Posterior cingulate gyrus (tissue), 11 donors: ENCODE data around the gene LPGAT1.
"Not testable (repeated sequence)": the region's sequence is repeated elsewhere in the genome, so short reads cannot be mapped to it uniquely, and the experiment has no call there.

Experiments used
- DNase-seq, 10 donors: peaks; one replicate each; pipeline versions ENCODE4 v3.0.0 to v3.0.0-alpha.2; 2020 to 2021; ENCODE audit warnings: mixed read lengths in 3 of 10
- intact Hi-C: fragments of 100-400 bp; cut with DNase I; formaldehyde crosslinking; loops from one replicate; pipeline ENCODE4 v1.15.1; 2023

LPGAT1 gene

DNA sequence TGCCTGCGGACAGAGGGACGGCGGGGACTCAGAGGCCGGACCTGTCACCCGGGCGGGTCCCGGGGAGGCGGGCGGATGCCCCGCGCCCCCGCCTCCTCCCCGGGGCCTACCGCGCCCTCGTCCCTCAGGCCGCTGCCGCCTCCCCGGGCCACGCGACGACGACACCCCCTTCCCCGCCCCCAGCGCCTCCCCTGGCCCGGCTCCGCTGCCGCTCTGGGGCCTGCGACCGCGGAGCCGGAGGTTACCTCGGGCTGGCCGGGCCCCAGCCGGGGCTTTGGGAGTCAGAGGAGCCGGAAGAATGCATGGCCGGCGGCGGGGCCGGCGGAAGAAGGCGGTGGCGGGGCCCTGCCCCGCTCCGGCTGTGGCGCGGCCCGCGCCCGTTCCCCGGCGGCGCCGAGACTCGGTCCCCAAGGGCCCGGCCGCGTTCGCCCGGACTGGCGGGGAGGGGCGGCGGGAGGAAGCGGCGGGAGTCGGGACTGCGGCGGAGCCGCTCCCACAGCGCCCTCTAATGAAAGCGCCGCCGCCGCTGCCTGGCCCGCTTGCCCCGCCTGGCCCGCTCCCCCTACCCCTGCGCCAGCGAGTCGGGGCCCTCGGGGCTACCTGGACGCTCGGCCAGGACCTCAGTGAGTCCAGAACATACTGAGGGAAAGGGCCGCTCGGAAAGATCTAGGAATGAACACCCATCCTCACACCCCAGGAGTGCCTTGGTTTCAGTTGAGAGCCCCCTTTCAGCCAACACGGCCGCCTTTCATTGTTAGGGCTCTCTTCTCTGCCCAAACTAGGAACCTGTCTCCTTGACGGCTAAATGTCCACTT is at the start of gene LPGAT1:
Gene LPGAT1 (minus strand): TSS at position 436 of the 815 bp plus-strand sequence. CDS start 1,467 bp downstream, outside the sequence.
- intact Hi-C loops = loop anchor here (1.0 to 5.0 kb wide), 3 partner anchors 132 to 205 kb away; partner anchors contain the start of genes DTL and INTS7
- peak; percentile 75 to 97 (median 81) for DNase-seq

GRCh38 chr1:211879475-211879874 is 48.9 kb upstream of the LPGAT1 start:
- no peak for DNase-seq
- intact Hi-C loops = no loop called here

DNA sequence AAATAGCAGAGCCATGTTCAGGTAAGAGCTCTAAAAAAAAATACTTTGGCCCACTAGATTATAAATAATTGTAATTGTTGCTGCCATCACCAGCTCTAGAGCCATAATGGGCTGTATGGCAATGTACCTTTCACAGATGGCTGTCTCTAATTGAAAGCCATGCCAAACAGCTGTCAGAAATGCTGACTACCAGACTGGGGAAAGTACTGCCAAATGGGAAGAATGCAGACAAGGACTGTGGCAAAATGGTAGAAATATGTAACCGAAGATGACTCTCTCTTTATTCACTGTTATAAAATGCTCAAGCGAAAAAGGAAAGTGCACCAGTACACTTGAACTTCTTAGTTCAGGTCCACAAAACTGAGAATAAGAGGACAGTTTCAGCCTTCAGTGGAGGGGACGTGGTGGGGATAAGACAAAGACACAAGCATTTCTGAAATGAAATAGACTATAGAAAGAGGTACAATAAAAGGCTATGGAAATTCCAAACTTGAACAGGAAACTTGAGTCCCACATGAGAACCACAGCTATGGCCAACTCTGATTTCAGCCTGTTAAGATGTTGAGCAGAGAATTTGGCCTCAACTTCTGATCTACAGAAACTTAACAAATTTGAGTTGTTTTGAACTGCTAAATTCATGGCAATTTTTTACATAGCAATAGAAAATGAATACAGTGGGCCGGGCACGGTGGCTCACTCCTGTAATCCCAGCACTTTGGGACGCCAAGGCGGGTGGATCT is 46.5 kb upstream of the LPGAT1 start:
- DNase-seq = no peak
- intact Hi-C loops = no loop called here

DNA sequence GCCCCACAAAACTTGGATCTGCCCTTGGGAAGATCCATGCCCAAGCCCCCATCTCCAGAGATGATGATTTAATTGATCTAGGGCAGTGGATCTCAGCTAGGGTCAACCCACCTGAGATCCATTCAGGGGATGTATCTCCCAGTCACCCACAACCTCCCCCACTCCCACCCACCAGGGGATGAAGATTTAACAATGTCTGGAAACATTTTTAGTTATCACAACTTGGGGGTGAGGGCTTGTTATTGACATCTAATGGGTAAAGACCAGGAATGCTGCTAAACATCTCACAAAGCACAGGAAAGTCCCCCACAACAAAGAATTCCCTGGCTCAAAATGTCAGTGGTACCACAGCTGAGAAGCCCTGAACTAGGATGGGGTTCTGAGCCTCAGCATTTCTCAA is 45.0 kb upstream of the LPGAT1 start:
- intact Hi-C loops = no loop called here
- DNase-seq = no peak

DNA sequence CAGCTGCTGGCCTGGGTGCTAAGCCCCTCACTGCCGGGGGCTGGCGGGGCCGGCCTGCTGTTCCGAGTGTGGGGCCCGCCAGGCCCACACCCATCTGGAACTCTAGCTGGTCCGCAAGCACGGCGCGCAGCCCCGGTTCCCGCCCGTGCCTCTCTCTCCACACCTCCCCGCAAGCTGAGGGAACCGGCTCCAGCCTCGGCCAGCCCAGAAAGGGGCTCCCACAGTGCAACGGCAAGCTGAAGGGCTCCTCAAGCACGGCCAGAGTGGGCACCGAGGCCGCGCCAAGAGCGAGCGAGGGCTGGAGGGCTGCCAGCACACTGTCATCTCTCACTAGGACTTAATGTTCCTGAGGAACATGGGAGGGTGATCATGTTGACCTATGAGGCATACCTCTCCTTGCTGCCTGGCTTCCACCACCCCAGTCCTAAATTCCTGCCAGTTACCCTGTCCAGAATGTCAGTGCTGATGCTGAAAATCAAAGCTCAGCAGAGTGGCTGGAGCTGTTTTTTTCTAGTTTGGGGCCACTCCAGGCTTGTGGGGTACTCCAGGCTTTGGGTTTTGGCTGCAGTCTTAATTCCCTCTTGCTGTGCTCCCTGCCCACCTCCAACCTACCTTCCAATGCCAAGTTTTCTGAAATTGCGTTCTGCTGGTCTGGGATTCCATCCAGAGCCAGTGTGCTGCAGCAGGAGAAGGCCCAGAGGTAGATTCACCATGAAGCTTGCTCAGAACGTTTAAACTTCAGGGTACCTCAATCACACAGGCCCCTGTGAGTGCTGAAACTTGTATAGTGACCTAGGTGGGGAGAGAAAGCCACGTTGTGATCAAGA is 44.2 kb upstream of the LPGAT1 start:
- intact Hi-C loops = no loop called here
- DNase-seq = peak in 3 of 10 donors; percentile 6 to 69 (median 21)

DNA sequence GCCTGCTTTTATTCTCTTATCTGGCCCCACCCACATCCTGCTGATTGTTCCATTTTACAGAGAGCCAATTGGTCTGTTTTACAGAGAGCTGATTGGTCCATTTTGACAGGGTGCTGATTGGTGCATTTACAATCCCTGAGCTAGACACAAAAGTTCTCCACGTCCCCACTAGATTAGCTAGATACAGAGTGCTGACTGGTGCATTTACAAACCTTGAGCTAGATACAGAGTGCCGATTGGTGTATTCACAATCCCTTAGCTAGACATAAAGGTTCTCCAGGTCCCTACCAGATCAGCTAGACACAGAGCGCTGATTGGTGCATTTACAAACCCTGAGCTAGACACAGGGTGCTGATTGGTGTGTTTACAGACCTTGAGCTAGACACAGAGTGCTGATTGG is 43.2 kb upstream of the LPGAT1 start:
- DNase-seq, intact Hi-C loops: not testable (repeated sequence)

GRCh38 chr1:211870156-211870555 is 39.6 kb upstream of the LPGAT1 start:
- no peak for DNase-seq
- intact Hi-C loops = no loop called here

GRCh38 chr1:211865180-211865579 is 34.6 kb upstream of the LPGAT1 start:
- intact Hi-C loops = no loop called here
- DNase-seq = no peak

GRCh38 chr1:211859405-211859804 is 28.8 kb upstream of the LPGAT1 start:
- DNase-seq = no peak
- intact Hi-C loops = no loop called here

DNA sequence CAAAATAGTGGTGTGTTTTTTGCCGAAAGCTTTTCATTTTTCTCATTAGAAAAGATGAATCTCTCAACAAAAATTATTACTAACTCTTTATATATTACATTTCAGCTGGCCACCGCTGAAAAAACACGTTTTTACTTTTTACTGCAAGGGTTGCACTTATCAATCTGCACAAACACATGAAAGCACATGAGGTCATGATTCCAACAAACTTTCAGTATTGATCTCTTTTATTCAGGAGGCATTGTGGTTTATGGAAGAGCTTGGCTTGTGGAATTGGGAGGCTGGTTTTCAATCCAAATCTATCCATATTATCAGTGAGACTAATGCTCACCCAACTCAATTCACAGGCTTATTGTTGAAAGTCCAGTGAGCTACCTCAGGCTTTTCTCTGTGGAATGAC is 20.6 kb upstream of the LPGAT1 start:
- no peak for DNase-seq
- intact Hi-C loops = no loop called here

DNA sequence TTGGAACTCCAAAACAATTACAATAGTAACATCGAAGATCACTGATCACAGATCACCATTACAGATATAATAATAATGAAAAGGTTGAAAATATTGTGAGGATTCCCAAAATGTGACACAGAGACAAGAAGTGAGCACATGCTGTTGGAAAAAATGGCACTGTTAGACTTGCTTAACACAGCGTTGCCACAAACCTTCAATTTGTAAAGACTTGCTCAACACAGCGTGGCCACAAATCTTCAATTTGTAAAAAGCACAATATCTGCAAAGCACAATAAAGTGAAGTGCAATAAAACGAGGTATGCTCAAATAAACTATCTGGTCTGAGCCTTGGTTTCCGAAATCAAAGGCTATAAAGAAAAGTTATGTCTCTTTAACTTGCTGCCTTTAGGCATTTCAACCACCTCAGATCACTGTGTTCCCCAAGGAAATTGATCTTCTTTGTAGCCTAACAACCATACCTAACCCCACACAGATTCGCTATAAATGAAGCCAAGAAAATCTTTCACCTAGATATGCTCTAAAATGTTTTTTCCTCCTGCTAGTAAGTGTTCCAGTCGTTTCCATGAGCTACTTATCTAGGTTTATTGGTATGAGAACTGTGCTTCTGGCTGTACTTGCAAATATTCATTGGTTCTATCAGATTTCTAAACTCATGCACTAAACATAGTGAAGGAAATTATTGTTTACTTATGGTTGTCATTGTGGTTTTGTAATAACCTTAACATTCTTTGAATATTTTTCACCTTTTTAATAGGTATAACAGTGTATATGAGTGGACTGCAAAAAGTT is 13.1 kb upstream of the LPGAT1 start:
- intact Hi-C loops = no loop called here
- no peak for DNase-seq

DNA sequence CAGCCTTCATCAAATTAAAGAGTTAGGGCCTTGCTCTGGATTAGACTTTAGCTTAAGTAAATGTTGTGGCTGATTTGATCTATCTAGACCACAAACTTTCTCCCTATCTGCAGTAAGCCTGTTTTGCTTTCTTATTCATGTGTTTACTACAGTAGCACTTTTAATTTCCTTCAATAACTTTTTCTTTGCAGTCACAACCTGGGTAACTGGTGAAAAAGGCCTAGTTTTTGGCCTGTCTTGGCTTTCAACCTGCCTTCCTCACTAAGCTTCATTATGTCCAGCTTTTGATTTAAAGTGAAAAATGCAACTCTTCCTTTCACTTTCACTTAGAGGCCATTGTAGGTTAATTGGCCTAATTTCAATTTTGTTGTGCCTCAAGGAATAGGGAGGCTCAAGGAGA is 12.5 kb upstream of the LPGAT1 start:
- DNase-seq = no peak
- intact Hi-C loops = no loop called here

DNA sequence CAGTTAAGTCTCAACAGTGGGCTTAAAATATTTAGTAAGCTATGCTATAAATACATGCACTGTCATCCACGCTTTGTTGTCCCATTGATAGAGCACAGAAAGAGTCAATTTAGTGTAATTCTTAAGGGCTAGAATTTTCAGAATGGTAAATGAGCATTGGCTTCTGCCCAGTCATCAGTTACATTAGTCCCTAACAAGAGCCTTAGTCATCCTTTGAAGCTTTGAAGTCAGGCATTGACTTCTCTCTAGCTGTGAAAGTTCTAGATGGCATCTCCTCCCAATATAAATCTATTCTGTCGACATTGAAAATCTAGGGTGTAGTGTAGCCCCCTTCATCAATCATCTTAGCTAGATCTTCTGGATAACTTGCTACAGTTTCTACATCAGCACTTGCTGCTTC is 12.0 kb upstream of the LPGAT1 start:
- DNase-seq = no peak
- intact Hi-C loops = no loop called here

DNA sequence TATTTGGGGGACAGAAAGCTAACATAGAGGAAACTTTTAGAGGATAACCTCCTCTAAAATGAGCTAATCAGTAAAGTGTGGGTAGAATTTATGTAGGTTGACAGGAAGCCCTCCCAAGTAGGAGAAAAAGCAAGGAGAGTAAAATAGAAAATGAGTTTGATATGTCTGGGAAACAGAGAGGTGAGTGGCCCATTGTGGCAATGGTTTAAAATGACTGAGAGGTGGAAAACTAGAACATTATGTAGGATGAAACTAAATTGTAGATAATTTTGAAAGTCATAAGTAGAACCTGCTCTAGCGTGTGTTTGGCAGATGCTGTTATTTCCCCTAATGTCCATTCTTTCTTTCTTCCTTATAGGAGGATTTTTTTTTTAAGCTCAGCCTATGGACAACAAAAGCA is 8.5 kb upstream of the LPGAT1 start:
- intact Hi-C loops = no loop called here
- no peak for DNase-seq

DNA sequence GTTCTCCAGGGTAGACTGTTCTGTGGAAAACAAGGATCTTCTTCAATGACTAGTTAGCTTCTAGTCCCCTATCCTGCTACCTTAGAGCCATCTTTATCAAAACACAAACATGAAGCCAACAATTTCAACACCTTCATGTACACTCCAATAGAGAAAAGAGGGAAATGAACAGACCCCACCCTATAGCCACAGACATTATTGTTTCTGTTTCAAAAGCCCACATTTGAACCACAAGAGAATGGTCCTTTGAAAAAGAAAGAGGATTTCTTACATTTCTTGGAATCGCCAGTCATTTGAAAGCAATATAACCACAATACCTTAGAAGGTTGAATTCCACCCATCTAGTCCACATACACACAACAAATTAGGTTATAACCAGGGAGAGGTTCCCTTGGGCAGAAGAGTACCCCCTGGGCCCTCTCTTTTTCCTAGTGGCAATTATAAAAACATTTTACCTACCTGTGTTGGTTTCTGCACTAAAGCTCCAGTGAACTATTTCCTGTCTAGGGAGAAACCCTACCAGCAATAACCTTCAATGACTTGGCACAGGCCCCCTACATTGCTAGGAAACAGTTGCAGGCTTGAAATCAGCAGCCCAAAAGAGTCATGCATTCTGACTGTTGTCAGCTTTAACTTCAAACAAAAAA is 2.7 kb upstream of the LPGAT1 start:
- intact Hi-C loops = loop anchor here (5.0 kb wide), 1 partner anchor 151 kb away; no protein-coding TSS in a partner anchor

GRCh38 chr1:211832661-211833060 is 2.1 kb upstream of the LPGAT1 start:
- intact Hi-C loops = loop anchor here (5.0 kb wide), 1 partner anchor 150 kb away; no protein-coding TSS in a partner anchor
- DNase-seq = no peak

More for the DNA sequence above, 2.7 kb upstream of the LPGAT1 start:
- no peak for DNase-seq

- intact Hi-C loops = loop anchor here (5.0 kb wide), 1 partner anchor 149 kb away; no protein-coding TSS in a partner anchor
- no peak for DNase-seq
Measured at GRCh38 chr1:211831558-211832323, 1.2 kb upstream of the LPGAT1 start.

GRCh38 chr1:211830055-211830327 is 572 bp downstream of the LPGAT1 start:
- peak in 1 of 10 donors; percentile 8 for DNase-seq
- intact Hi-C loops = loop anchor here (1.0 to 5.0 kb wide), 3 partner anchors 132 to 205 kb away; partner anchors contain the start of genes DTL and INTS7
